SKM-1 treated with dmso at 0.1 percent for 144 hours (cell line): ENCODE data around the gene COL11A2.

Experiments used
- DNase-seq: peaks from one replicate; lab custom pipeline; 2025; ENCODE audit not compliant: unreplicated experiment; lab: John Stamatoyannopoulos, UW

Gene COL11A2

DNA sequence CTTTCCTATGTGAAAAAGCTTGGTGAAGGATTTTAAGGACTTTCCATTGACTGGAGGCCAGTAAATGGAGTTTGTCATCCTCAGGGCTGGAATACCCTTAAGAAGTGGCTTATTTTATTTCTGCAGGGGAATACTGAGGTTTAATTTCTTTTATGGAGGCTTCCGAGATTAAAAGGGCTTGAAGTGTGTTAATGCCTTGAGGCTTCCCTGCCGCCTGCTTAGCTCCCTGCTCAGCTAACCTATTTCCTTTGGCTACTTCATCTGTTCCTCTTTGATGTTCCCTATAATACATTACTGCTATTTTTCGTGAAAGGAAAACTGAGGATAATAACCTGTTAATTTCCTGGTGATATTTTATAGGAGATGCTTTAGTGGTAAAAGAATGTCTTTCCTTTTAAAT, 72.3 kb downstream of the COL11A2 start:
- no peak for DNase-seq

DNA sequence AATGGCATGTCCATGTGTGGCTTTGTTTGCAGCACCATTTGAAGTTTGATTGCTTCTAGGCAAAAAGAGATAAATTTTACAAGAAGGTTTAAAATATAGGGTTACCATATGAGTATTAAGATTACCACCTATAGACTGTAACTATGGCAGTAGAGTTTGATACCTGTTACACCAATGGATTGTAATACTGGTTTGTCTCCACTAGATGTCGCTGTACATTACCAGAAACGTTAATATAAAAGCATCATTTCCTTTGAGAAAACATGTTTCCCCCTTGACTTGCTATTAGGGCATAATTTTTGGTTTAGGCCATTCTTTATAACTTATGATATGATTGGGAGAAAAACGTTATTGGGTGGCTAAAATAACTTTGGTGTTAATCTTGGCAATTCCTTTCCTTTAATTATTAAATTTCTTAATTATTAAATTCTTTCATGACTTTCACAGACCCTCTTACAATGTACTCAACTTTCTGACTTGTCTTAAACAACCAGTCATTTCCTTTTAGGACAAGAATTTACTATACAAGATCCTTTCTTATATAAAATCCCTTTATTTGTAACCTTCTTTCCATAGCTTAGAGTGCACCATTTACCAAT, 73.6 kb downstream of the COL11A2 start:
- DNase-seq = peak; percentile 59

DNA sequence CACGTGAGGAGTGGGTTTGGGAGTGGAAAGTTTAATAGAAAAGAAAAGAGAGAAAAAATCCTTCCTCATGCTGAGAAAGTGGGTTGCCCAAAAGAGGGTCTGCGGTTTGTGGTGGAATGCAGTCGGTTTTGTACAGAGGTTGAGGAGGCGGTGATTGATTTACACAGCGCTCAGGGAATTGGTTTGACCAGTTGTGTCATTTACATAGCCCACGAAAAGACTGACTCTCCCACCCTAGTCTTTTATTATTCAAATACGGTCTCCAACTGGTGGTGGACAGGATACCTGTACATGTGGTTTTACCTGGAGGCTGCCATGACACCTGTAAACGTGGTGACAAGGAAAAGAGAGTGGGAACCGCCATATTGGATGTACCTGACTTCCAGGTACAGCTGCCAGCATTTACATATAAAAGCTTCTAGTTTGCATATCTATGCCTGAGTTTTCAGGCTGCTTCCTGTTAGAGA, 74.4 kb downstream of the COL11A2 start:
- DNase-seq = no peak

DNA sequence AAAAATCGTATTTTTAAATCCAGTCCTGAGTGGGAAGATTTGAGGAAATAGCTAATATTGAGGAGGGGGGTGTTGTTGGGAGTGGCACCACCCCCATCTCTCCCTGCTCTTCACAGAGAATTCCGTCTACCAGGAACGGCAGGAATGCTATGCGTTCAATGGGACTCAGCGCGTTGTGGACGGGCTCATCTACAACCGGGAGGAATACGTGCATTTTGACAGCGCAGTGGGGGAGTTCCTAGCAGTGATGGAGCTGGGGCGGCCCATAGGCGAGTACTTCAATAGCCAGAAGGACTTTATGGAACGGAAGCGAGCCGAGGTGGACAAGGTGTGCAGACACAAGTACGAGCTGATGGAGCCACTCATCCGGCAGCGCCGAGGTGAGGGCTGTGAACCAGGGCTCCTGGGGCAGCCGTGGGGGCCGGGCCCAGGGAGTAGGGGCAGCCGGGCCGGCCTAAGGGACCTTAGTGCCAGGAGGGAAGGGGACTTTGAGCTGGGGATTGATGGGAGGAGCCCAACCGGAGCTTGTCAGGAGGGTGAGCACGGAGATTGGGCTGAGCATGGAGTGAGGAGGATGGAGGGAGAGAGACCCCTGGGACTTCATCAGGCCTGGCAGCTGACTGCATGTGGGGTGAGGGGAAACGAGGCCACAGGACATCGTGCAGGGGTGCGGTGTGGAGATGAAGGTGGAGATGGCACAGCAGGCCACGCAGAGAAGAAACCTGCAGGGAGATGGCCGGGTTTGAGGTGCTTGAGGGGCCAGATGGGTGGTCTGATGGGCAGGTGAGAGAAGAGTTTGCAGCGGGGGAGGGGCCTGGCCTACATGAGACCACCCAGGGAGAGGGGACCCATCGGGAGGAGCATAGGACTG, 75.2 kb downstream of the COL11A2 start:
- no peak for DNase-seq

DNA sequence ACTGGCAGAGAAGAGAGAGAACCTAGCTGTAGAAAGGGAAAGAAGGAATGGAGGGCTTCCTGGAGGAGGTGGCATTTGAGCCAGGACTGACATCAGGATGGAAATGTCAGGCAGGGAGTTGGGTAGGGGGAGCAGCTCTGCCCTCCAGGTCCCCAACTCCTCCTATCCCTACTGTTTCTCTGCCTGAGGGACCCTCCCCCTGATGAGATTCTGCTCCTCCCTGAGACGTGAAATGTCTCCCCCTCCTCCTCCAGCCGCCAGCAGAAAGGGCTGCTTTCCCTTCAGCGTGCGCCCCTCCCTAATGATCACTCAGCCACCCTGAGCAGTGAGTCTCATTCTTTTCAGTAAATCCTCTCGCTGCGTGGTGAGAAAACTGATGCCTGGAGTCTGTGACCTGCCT, 75.8 kb downstream of the COL11A2 start:
- no peak for DNase-seq

DNA sequence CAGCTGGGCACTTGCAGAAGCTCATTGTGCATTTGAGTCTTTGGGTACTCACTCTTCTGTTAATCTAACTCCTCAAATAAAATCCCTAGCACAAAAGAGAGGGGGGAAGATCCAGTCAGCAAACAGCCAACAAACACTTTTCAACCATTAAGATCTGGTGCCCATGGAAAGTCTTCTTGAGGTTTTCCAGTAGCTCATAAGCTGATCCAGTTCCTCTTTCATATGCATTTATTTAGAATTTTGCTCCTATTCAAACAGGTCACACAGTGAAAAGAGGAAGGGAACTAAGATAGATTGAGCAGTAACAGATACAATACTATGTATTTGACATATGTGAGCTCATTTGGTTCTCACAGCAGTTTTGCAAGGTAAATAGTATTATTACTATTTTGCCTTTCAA, 77.9 kb downstream of the COL11A2 start:
- peak; percentile 83 for DNase-seq

DNA sequence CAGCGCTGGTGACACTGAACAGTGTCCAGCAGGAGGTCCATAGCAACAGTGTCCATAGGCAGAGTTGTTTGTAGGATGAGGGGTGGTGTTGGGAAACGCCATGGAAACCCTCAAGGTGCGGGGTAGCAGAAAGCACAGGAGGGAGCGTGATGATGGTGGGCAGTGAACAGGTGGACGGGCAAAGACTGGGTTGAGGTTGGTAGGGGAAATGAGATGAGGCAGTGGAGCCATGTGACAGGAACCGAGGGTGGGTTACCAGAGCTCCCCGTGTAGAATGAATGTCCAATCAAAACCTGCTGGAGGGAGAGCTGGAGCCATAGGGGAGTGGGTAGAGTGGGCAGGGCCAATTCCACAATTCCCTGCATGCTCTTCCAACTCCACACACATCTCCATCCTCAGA, 78.5 kb downstream of the COL11A2 start:
- no peak for DNase-seq
